A204.1 (cell line): ENCODE measurements around the gene CENPX.

ENCODE experiments used
- FAIRE-seq: peaks from 2 replicates; lab custom pipeline; 2012; peaks lifted over from hg19 to GRCh38; lab: Jason Lieb, UNC

The CENPX gene

DNA sequence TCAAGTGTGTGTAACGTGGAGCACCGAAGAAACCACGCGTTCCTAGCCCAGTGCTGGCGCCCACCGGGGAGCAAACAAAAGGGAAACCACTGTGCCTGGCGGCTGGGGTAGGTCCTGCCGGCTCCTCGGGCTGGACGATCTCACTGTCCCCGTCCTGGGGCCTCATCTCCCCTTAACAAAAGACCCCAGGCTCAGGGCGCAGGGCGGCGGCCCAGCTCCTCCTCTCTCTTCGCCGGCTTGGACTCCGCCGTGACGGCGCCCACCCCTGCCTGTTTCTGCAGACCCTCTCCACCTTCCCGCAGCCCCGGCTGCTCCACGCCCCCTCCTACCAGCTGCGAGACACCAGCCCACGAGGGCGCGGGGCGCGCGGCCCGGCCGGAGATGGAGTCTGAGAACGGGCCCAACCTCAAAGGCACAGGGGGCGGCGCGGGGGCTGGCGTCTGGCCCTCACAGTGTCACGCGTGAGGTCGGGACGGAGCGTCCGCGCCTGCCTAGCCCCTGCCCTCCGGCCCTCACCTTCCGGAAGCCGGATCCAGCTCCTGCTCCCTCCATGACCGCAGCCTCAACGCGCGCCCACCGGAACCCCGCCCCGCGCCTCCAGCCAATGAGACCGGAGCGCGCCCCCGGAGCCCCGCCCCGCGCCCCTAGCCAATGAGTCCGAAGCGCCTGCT is at the start of gene CENPX:
Gene CENPX (minus strand): TSS at position 569 of the 671 bp plus-strand sequence. CDS start 17 bp downstream, at position 552.
- FAIRE-seq: no peak

DNA sequence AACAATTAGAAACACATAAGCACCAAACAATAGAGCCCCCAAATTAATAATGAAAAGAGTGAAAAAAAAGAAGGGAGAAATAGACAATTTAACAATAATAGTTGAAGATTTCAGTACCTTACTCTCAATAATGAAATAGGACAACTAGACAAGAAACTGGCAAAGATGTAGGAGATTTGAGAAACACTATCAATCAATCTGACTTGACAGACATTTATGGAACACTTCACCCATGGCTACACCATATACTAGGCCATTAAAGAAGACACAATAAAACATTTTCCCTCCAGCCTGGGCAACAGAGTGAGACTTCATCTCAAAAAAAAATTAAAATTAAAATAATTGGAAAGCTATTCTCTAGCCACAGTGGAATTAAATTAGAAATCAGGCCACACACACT is 47.9 kb upstream of the CENPX start:
- FAIRE-seq: no peak

DNA sequence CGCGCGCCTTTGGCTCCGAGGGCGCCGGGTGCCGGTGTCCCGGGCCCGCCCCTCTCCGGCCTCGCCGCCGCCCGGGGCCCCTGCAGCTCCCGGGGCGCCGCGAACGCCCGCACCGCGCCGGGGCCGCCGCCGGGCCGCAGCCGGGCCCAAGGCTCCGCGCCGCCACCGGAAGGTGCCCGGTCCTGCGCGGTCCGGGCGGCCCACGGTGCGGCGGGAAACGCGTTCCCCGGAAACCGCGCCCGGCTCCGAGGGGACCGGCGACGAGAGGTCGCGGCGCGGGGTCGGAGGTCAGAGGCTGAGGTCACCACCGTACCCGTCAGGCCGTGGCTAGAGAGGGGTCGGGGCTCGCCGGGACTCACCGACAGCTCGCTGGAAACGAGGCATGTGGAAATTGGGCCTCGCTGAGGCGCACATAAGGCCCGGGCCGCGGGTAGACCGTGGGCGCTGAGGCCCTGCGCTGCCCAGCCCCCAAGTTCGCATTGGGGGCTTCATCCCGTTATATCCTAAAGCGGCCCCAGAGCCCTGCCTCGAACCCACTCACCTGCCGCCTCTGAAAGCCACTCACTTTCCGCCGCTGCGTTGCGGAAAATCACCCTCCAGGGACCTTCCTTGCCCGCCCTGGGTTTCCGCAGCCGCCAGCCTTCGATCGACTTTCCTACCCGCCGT is 43.1 kb upstream of the CENPX start, which contains the start of gene DUS1L:
Gene DUS1L (minus strand): TSS at position 167 of the 666 bp plus-strand sequence. CDS start 745 bp downstream, outside the sequence.
- FAIRE-seq: no peak

DNA sequence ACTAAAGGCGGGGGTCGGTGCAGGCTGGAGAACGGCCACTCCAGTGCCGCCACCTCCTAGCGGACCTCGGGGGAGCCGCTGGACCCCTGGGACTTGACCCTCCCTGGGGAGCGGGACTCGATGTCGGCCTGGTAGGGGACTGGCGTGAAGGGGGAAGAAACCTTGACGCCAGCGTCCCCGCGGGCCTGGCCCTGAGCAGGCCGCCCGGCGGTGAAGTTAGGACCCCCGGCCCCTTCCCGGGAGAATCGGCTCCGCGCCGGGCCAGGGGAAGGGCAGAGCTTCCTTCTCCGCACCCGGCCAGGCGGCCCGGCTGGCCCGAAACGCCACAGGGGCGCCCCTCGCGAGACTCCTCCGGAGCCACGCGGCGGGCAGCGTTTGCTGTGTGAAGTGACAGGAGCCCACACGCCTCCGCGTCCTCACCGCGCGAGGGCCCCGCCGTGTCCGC is 42.5 kb upstream of the CENPX start:
- FAIRE-seq: no peak

DNA sequence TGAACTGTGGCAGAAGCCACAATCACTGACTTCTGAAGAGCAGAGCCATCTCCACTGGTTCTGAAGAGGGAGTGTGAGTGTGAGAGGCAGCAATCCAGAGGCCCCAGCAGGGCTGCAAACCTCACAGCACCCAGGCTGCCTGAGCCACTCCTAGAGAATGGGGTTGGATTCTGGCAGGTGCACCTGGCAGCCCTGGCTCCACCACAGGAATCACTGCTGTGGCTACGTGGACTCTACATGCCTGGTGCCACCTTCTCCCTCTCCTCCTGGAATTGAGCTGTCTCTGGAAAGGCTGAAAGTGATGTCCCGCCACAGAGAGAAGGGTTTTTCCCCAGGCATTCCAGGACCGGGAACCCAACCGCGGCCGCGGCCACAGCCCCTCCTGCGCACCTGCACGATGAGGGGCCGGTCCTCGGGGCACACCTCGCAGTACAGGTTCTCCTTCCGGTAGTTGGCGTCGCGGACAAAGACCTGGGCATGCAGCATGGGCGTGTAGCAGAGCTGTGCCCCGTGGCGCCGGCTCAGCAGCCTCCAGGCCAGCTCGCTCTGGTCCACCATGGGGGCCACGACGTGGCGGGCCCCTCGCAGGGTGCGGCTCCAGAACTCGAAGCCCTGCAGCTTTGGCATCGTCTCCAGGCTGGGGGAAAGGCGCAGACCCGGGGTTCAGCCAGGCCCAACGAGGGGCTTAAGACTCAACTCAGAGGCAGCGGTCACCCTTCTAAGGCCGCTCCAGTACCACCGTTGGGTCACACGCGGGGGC is 41.9 kb upstream of the CENPX start:
- FAIRE-seq: no peak

DNA sequence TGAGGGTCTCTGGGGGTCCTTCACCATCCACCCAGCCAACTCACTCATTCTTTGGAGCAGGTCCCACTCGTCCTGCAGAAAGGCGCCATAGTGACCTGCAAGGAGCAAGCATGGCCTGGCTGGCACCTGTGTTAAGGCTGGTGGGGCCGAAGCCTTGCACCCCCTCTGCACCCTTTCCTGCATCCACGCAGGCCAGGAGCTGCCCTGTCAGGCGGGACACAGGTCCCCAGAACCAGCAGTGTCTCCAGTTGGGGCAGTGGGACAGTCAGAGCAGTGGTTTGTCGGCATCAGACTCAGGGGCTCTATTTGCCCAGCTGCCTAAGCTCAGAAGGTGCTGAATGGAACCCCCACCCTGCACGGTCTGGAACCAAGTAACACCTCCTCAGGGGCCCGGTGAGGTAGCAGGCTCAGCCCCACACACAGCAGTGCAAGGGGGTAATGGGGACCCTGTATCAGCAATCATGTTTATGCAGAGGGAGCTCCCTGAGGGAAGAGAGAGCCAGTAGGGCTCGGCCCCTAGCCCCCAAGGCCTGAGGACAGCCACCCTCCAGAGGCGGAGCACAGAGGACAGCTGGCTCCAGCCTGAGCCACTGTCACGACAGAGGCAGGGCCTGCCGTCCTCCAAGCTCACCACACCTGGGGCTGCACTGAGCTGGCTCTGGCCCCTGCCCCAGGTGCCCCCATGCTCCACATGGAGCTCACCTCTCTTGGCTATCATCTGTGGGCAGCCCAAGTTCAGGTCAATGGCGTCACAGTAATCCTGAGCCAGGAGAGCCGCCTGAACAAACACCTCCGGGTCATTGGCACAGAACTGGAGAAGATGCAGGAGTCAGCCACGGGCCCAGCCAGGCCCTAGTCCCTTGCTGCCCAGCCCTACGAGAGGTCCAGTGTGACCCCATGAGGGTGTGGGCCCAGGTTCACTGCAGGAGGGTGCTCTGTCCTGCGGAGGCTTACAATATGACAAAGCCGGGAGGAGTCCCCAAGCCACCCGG is 41.0 kb upstream of the CENPX start:
- FAIRE-seq: no peak

DNA sequence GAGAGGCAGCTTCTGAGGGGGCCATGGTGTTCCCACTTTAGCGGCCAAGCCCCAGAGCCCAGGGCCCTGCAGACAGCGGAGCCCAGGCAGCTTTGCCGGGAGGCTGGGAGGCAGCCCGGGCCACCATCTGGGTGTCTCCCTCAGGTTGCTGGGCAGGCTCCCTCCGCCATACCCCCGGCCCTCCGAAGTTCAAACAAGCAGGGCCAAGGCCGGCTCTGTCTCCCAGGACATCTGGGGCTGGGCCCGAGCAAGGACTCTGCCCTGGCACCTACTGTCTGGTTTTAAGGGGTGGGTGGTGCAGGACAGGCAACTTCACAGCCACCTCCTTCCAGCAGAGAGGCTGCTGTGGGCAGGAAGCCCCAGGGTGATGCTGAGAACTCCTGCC is 40.3 kb upstream of the CENPX start:
- FAIRE-seq: no peak

DNA sequence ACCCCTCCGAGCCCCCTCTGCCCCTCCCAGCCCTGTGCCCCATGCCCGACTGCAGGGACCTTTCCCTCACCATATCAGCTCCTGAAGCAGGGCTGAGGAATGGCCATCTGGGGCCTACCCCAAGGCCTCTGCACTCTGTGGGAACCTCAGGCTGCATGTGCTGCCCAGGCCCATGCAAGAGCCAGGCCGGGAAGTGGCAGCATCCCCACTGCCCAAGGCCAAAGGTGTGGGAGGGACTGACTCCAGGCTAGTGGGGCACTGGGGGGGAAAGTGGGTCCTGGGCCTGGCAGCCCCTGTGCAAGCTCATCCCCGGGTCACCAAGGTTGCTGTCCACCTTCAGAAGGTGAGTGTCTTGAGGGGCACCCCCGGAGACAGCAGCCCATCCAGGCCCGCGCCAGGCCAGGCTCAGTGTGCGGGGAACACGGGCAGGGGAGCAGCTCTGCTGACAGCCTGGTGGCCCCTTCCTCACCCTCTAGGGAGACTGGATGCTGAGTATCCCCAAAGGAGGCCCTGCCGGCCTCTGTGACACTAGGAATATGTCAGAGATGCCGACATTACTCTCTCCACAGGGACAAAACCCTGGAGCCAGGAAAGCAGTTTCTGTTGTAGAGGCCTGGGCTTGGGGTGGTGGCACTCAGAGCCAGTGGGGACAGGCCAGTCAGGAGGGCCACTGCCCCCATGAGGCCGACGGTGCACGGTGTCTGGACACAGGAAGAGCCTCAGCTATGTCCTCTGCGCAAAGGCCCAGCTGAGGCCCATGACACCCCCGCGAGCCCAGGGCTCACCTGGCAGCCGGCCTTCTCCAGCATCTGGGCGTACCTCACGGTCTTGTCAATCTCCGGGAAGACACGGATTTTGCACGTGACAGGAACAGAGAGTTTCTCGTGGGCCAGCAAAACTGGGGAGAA is 39.7 kb upstream of the CENPX start:
- FAIRE-seq: no peak

DNA sequence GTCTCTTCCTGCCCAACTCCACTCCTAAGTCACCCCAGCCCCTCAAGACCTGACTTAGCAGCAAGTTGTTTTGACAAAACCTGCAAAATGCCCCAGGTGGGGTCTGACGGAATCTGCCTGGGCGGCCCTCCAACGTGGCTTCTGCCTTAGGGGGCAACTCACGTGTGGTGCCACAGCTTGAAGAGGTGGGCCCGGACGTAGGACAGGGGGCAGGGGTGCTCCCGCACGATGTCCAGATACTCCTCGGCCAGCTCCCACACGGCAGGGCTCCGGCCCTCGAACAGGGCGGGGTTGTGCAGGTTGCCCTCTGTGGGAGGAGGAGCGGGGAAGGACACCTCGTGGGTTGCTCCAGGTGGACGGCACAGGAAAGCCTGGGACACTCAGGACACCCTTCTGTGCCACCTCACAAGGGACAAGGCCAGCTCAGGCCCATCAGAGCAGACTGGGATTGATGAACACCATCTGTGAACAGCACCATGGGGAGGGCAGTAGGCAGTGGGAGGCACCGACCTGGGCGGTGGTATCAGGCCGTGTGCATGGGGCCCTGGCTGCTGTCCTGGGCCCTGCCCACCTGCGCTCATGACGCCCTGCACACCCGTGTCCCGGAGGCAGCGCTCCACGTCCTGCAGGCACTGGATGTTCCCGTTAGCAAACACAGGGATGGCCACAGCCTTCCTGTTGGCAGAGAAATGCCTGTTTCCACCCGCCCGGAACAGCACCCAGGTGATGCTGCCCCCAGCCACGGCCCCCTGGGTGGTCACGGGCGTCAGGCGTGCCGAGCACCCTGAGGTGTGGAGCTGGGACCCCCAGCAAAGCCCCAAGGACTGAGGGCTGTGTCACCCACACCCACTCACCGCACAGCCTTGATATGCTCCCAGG is 38.6 kb upstream of the CENPX start:
- FAIRE-seq: no peak

DNA sequence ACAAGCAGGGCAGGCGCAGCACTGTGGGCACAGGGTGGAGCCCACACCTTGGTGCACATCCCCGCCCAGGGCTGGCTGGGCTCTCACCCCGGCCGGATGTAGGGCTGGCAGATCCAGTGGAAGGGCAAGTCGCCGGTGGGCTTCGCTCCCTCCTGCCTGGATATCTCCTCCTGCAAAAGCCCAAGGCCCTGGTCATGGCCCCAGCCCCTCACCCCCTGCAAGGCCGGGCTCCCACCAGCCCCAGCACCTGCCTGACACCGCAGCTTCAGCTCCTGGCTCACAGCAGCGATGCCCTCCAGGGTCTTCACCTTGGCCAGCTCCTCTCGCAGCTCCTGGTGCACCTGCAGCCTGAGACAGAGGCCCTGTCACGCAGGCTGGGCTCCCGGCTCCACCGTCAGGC is 37.9 kb upstream of the CENPX start:
- FAIRE-seq: no peak

DNA sequence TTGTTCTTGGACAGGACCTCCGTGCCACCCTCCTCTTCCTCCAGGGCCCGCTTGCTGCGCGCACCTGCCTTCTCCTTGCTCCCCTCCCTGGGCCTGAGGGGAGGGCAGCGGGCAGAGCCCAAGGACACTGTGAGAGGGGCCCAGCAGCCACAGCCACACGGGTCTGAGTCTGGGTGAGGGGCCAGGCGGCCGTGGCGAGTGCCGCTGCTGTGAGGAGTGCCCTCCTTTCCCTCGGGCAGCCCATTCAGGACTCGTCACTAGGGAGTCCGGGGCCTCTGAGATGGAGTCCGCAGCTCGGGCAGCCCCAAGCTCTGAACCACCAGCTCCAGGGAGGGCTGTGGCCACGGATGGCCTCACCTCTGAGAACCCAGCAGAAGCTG is 37.3 kb upstream of the CENPX start:
- FAIRE-seq: no peak

DNA sequence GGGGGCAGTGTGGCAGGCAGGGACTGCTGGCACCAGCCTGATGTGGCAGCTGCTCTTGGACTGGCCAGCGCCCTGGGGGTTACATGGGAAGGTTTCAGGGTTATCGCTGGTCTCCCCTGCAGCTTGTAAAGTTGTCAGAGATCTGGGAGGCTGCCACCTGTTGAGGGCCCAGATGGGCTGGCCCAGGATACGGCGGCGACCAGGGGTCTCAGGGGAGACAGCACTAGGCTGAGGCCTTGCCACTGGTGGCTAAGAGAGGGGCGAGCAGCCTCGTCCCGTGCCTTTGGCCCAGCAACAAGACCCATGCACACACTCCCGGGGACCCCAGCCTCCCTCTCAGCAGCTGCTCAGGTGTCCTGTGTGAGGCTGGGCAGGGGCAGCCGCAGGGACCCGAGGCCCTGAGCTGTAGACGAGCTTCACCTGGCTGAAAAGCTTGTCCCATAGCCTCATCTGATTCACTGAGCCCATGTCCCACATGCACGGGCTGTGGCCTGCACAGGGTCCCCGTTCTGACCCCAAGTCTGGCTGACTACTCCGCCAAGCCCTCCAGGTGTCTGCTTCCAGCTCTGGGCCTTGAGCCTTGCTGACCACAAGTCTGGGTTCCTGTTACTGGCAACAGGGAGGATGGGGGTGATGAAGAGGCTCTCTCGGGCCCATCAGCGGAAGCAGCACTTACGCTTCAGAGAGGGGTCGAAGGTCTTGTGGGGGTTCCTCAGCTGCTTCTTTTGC is 36.8 kb upstream of the CENPX start:
- no peak for FAIRE-seq

DNA sequence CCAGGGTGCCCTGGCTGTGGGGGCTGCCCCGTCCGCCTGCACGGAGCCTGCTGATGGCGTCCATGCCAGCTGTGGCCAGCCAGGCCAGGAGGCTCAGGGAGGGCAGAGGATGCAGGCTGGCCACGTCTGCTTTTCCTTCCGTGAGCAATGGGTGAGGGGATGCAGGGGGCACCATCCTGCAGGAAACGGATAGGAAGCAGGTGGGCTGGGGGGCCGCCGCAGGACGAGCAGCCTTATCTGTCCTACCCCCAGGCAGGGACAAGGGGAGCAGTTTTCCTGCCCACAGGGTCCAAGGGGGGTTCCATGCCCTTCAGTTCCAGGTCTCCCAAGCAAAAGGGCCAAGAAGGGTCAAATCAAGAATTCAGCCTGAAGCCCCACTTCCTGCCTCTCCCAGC is 36.2 kb upstream of the CENPX start:
- no peak for FAIRE-seq

DNA sequence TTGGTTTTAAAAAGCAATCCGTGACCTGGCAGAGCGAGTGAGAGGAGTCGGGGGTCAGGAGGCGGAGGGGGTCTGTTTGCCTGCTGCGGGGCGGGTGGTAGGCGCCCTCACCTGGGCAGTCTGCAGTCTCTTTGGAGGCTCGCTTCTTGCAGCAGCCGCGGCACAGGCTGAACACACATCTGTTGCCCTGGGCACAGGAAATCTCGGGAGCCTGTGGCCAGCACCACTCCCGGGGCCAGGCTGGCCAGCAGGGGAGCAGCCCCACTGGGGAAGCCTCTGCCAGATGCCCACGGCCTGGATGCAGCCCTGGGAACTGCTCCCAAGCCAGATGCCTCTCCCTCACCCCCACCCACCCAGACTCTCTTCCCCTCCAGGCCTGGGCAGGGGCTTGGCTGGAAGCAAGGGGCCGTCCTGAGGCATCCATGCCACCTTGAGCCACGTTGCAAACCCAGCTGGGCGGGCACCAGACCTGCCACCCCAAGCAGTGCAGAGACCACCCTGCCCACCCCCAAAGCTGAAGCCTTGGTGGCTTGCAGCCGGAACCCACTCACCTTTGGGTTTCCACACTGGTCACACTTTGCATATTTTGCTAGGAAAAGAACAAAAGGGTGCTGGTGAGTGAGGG is 35.7 kb upstream of the CENPX start:
- FAIRE-seq: no peak

DNA sequence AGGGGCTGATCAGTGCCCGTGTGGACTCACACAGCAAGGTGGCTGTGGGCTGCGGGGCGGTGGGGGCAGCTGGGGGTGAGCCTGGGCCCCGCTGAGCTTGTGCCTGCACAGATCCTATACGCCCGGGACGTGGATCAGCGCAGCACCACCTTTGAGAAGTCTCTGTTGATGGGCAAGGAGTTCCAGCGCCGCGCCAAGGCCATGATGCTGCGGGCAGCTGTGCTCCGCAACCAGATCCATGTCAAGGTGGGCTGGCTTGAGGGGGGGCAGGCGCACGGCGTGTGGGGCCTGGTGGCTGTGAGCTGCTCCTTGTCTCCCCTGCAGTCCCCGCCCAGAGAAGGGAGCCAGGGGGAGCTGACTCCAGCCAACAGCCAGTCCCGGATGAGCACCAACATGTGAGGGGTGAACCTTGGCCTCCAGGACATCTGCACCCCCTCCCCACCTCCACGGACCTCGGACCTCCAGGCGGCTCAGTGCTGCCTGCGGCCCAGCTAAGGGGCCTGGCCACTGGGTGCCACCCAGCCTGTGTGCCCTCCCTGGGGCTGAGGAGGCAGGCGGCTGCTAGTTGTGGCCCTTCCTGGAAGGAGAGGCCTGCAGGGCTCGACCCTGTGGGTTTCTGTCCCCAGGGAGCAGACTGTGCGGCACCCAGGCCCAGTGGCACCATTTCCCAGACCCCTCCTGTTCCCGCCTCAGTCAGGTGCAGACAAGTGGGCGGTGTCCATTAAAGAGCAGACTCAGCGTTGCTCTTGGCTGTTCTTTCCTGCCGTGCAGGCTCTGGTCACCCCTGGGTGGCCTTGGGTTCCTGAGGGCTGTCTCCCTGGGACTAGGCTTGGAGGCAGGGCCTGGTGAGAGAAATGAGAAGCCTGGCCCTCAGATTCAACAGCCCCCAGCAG is 34.3 kb upstream of the CENPX start:
- no peak for FAIRE-seq

DNA sequence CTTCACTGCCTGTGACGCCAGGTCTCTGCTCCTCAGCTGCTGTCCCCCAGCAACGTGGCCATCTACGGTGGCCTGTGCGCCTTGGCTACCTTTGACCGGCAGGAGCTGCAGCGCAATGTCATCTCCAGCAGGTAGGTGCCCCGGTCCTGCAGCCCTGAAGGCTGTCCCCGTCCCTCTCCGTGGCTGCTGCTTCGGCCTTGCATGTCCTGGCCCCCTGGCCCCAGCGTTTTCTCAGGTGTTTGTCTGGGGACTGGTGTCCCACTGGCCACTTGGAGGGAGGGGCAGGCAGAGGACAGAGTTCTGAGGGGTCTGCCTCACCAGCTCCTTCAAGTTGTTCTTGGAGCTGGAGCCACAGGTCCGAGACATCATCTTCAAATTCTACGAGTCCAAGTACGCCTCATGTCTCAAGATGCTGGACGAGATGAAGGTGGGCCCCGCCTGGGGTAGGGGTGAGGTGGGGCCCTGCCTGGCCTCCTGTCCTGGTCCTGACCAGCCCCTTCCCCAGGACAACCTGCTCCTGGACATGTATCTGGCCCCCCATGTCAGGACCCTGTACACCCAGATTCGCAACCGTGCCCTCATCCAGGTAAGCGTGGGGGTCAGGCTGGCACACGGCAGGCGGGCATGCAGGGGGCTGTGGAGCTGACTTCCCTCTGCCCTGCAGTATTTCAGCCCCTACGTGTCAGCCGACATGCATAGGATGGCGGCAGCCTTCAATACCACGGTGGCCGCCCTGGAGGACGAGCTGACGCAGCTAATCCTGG is 33.5 kb upstream of the CENPX start:
- no peak for FAIRE-seq
